ENCODE measurements around the gene FNDC8. TPM values are rescaled to one million over a fixed set of nuclear protein-coding genes. Genes with fewer than 3 reads are reported as not detected.

FNDC8 gene
- total and polyA plus RNA-seq, 2 experiments from 2014 or later, result not detected

GRCh38 chr17:35155246-35155645 lies 33.8 kb downstream of the FNDC8 start:
- TF ChIP-seq, protein P1, sequence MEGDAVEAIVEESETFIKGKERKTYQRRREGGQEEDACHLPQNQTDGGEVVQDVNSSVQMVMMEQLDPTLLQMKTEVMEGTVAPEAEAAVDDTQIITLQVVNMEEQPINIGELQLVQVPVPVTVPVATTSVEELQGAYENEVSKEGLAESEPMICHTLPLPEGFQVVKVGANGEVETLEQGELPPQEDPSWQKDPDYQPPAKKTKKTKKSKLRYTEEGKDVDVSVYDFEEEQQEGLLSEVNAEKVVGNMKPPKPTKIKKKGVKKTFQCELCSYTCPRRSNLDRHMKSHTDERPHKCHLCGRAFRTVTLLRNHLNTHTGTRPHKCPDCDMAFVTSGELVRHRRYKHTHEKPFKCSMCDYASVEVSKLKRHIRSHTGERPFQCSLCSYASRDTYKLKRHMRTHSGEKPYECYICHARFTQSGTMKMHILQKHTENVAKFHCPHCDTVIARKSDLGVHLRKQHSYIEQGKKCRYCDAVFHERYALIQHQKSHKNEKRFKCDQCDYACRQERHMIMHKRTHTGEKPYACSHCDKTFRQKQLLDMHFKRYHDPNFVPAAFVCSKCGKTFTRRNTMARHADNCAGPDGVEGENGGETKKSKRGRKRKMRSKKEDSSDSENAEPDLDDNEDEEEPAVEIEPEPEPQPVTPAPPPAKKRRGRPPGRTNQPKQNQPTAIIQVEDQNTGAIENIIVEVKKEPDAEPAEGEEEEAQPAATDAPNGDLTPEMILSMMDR (IDR thresholded peaks at IDR 0.05; ENCODE audit: poor library complexity), result no peak
- no peak for TF ChIP-seq EZH2 (IDR thresholded peaks at IDR 0.05; ENCODE audit: borderline replicate concordance)
- TF ChIP-seq EZH2phosphoT487 (IDR thresholded peaks at IDR 0.05; ENCODE audit: low read depth, severe bottlenecking, unreplicated experiment), result no peak

DNA sequence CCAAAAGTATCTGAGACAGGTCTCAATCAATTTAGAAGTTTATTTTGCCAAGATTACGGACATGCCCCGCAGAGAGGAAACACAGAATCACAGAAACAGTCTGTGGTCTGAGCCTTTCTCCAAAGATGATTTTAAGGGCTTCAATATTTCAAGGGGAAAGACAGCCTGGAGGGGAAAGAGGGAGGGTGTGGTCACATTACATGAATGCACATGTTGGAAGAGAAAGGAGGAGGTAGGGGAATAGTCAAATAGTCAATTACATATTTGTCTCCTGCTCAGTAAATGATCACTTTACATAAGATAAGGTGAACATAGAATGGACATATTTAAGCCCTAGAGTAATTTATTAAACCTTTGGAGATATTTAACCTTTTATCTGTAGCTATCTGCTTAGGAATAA lies 38.5 kb downstream of the FNDC8 start:
- WGBS (ENCODE audit: low lambda C conversion rate, missing lambda C conversion rate), result 67% methylated on average over 2 of the region's 2 CpGs
- Histone ChIP-seq H2AFZ (no peak overlapping the region), H3K27me3 (peaks cover 2% of the 10 kb centered on the region), H3K4me2 (no peak overlapping the region), H3K4me3 (no peak overlapping the region), H3K9me3 (ENCODE audit: low read depth) (no peaks in the 10 kb centered on the region), H3K79me2 (no peaks in the 10 kb centered on the region), H3K4me1 (ENCODE audit: insufficient read depth) (no peaks in the 10 kb centered on the region), H3K9me2 (replicated peaks; ENCODE audit: insufficient read depth) (no peaks in the 10 kb centered on the region), H4K20me1 (ENCODE audit: insufficient read depth, poor library complexity, severe bottlenecking) (no peaks in the 10 kb centered on the region), H3K27ac (no peak overlapping the region), H3K36me3 (replicated peaks; ENCODE audit: insufficient read depth, low read depth) (no peaks in the 10 kb centered on the region)
- TF ChIP-seq EZH2phosphoT487 (IDR thresholded peaks at IDR 0.05; ENCODE audit: low read depth, severe bottlenecking, unreplicated experiment), result no peak
- no peak for TF ChIP-seq EZH2 (IDR thresholded peaks at IDR 0.05; ENCODE audit: borderline replicate concordance)
- DNase-seq (ENCODE audit: low spot score), result no peak

More at GRCh38 chr17:35155246-35155645, 33.8 kb downstream of the FNDC8 start:
- Histone ChIP-seq H4K20me1 (ENCODE audit: insufficient read depth, poor library complexity, severe bottlenecking) (no peaks in the 10 kb centered on the region), H3K27me3 (no peaks in the 10 kb centered on the region), H3K36me3 (replicated peaks; ENCODE audit: insufficient read depth, low read depth) (no peaks in the 10 kb centered on the region), H3K4me1 (ENCODE audit: insufficient read depth) (peaks cover 3% of the 10 kb centered on the region), H2AFZ (no peak overlapping the region), H3K79me2 (no peaks in the 10 kb centered on the region), H3K9me3 (ENCODE audit: low read depth) (no peaks in the 10 kb centered on the region), H3K4me2 (no peak overlapping the region), H3K27ac (no peak overlapping the region), H3K4me3 (no peak overlapping the region), H3K9me2 (replicated peaks; ENCODE audit: insufficient read depth) (no peaks in the 10 kb centered on the region)
- DNase-seq (ENCODE audit: low spot score), result no peak
- 92% methylated on average over 7 of the region's 7 CpGs for WGBS (ENCODE audit: low lambda C conversion rate, missing lambda C conversion rate)

DNA sequence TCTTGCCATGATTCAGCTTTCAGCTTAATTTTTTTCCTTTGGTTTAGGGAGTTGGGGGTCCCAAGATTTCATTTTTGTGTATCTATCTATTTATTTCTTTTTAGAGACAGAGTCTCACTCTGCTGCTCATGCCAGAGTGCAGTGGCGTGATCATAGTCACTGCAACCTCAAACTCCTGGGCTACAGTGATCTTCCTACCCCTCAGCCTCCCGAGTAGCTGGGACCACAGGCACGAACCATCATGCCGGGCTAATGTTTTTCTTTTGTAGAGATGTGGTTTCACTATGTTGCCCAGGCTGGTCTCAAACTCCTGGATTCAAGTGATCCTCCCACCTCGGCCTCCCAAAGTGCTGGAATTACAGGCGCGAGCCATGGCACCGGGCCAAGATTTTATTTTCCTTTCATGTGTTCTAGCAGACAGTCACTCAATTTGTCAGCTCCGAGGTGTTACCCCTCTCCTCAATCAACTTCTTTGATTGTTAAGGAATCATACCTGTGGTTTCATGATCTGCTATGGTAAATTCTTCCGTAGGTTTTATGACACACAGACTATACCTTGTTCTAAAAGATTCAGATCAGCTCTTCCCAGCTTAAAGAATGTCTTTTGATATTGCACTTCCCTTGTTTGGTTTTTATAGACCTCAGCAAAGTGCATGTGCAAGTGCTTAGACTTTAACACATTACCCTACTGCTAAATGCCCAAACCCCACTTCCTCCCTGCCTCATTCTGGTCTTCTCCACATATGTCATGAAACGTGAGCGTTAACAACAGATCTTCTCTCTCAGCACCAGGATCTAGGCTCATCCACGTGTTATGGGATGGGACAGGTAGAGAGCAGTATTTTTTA lies 39.2 kb downstream of the FNDC8 start:
- H3K4me1 ChIP-seq (ENCODE audit: insufficient read depth), result no peaks in the 10 kb centered on the region
- H3K9me2 ChIP-seq (replicated peaks; ENCODE audit: insufficient read depth), result no peaks in the 10 kb centered on the region
- H4K20me1 ChIP-seq (ENCODE audit: insufficient read depth, poor library complexity, severe bottlenecking), result no peaks in the 10 kb centered on the region
- TF ChIP-seq EZH2phosphoT487 (IDR thresholded peaks at IDR 0.05; ENCODE audit: low read depth, severe bottlenecking, unreplicated experiment), result no peak
- no peak overlapping the region for H3K4me2 ChIP-seq
- no peaks in the 10 kb centered on the region for H3K79me2 ChIP-seq
- no peak overlapping the region for H3K4me3 ChIP-seq
- no peak overlapping the region for H2AFZ ChIP-seq
- no peak for DNase-seq (ENCODE audit: low spot score)
- H3K36me3 ChIP-seq (replicated peaks; ENCODE audit: insufficient read depth, low read depth), result no peaks in the 10 kb centered on the region
- 83% methylated on average over 13 of the region's 13 CpGs for WGBS (ENCODE audit: low lambda C conversion rate, missing lambda C conversion rate)
- H3K27ac ChIP-seq, result no peak overlapping the region
- H3K9me3 ChIP-seq (ENCODE audit: low read depth), result no peaks in the 10 kb centered on the region
- peaks cover 2% of the 10 kb centered on the region for H3K27me3 ChIP-seq

- H3K4me1 ChIP-seq (ENCODE audit: insufficient read depth), result no peaks in the 10 kb centered on the region
- no peak for DNase-seq (ENCODE audit: low spot score)
- no peaks in the 10 kb centered on the region for H3K9me3 ChIP-seq (ENCODE audit: low read depth)
- no peaks in the 10 kb centered on the region for H3K36me3 ChIP-seq (replicated peaks; ENCODE audit: insufficient read depth, low read depth)
- no peak overlapping the region for H3K4me2 ChIP-seq
- H2AFZ ChIP-seq, result no peak overlapping the region
- H3K9me2 ChIP-seq (replicated peaks; ENCODE audit: insufficient read depth), result no peaks in the 10 kb centered on the region
- TF ChIP-seq, protein P1 (IDR thresholded peaks at IDR 0.05; ENCODE audit: poor library complexity), result no peak
- TF ChIP-seq EZH2phosphoT487 (IDR thresholded peaks at IDR 0.05; ENCODE audit: low read depth, severe bottlenecking, unreplicated experiment), result no peak
- TF ChIP-seq EZH2 (IDR thresholded peaks at IDR 0.05; ENCODE audit: borderline replicate concordance), result no peak
- peaks cover 2% of the 10 kb centered on the region for H3K27me3 ChIP-seq
- no peak overlapping the region for H3K27ac ChIP-seq
- H3K4me3 ChIP-seq, result no peak overlapping the region
- 90% methylated on average over 3 of the region's 3 CpGs for WGBS (ENCODE audit: low lambda C conversion rate, missing lambda C conversion rate)
- H3K79me2 ChIP-seq, result no peaks in the 10 kb centered on the region
- H4K20me1 ChIP-seq (ENCODE audit: insufficient read depth, poor library complexity, severe bottlenecking), result no peaks in the 10 kb centered on the region
Measured at GRCh38 chr17:35161281-35161761, 39.9 kb downstream of the FNDC8 start.

Measured in hepatocyte (in vitro differentiated cells).